Measurements from ENCODE around the gene RCBTB1.
"Not testable (repeated sequence)": the region's sequence is repeated elsewhere in the genome, so short reads cannot be mapped to it uniquely, and the experiment has no call there.

RCBTB1 gene

DNA sequence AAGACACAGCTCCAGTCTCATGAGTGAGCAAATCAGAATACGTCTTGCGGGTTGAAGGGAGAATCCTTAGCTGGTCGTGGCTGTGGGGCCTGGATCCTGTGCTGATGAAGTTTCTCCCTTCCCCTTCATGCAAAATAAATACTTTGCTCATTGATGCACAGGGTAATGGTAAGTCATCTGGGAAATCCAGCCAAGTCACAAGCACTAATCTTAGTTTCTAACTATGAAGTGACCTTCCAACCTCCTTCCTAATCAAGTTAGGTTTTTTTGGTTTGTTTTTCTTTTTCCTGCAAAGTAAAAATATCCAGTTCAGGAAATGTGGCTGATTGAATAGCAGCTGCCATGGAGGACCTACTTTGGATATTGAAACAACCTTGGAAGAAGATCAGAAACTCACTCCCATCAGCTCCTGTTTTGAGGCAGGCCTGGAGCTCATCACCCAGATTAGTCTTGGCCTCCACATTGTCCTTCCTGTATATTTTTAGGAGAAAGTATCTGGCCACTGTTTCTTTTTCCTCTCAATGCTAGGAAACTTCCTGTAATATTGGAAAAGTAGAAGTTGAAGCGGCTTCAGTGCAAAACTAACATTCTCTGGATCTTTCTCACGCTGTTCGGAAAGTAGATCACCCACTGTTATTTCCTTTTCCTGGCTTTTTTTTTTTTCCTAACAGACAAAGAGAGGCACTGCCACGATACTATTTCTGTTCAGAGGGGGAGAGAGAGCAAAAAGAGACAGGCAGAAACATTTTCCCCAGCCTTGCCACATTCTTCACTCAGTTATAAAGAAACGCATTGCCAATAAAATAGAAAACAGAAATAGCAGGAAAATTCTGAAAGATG lies 30.7 kb upstream of the RCBTB1 start:
- H3K36me3 Mint-ChIP-seq (ENCODE audit: low read depth) = no peaks in the 10 kb centered on the region
- H3K4me3 Mint-ChIP-seq = no peak overlapping the region
- H3K9me3 Mint-ChIP-seq = no peaks in the 10 kb centered on the region
- no peak overlapping the region for H3K27ac Mint-ChIP-seq
- peaks cover 3% of the 10 kb centered on the region for H3K4me1 Mint-ChIP-seq (ENCODE audit: low read depth)
- no peaks in the 10 kb centered on the region for H3K27me3 Mint-ChIP-seq (ENCODE audit: low read depth)

DNA sequence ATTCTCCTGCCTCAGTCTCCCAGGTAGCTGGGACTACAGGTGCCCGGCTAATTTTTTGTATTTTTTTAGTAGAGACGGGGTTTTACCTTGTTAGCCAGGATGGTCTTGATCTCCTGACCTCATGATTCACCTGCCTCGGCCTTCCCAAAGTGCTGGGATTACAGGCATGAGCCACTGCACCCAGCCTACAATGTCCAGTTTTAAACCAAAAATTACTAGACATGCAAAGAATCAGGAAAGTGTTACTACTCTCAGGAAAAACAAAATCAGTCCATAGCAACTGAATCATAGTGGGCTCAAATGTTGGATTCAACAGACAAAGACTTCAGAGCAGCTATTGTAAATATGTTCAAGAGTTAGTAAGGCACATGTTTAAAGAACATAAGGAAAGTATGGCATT lies 26.7 kb upstream of the RCBTB1 start:
- not testable (repeated sequence) for H3K4me3 Mint-ChIP-seq; H3K9me3 Mint-ChIP-seq; H3K36me3 Mint-ChIP-seq (ENCODE audit: low read depth); H3K27ac Mint-ChIP-seq; H3K27me3 Mint-ChIP-seq (ENCODE audit: low read depth); H3K4me1 Mint-ChIP-seq (ENCODE audit: low read depth)

GRCh38 chr13:49610176-49610575 lies 24.8 kb upstream of the RCBTB1 start:
- H3K4me3 Mint-ChIP-seq = no peak overlapping the region
- H3K9me3 Mint-ChIP-seq = no peaks in the 10 kb centered on the region
- H3K36me3 Mint-ChIP-seq (ENCODE audit: low read depth) = no peaks in the 10 kb centered on the region
- peaks cover 5% of the 10 kb centered on the region for H3K4me1 Mint-ChIP-seq (ENCODE audit: low read depth)
- no peak overlapping the region for H3K27ac Mint-ChIP-seq
- H3K27me3 Mint-ChIP-seq (ENCODE audit: low read depth) = no peaks in the 10 kb centered on the region

DNA sequence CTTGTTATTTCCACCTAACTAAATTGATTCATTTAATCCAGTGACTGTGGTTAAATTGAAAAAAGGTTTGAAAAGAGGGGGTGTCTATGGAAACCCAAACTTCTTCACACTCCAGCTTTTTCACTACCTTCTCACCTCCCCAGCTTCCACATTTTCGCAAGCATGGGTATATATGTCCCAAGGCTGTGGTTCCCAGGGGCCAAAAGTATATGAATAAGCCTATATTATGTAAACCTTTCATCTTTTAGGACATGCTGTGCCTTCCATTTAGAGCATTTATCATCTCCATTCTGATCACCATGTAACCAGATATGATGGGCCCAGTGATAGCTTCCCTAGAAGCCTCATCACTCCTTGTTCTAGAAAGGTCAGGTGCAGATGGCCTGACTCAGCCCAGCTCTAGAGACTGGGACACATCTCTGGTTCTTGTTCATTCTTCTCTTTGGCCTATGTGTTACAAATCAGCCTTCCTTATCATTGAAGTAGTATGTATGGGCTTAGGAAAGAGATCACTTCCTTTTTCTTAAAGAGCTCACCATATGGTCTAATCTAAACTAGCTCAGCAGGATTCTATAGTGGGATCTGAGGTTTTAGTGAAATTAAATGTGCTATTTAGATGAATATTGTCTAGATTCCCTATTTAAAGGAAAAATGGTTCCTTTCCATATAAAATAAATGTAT lies 23.4 kb upstream of the RCBTB1 start:
- Mint-ChIP-seq H3K9me3 (no peaks in the 10 kb centered on the region), H3K4me3 (no peak overlapping the region), H3K4me1 (ENCODE audit: low read depth) (peaks cover 7% of the 10 kb centered on the region), H3K36me3 (ENCODE audit: low read depth) (no peaks in the 10 kb centered on the region), H3K27ac (no peak overlapping the region), H3K27me3 (ENCODE audit: low read depth) (no peaks in the 10 kb centered on the region)

- Mint-ChIP-seq H3K4me3 (no peak overlapping the region), H3K36me3 (ENCODE audit: low read depth) (no peaks in the 10 kb centered on the region), H3K27ac (no peak overlapping the region), H3K27me3 (ENCODE audit: low read depth) (no peaks in the 10 kb centered on the region), H3K4me1 (ENCODE audit: low read depth) (peaks cover 7% of the 10 kb centered on the region), H3K9me3 (no peaks in the 10 kb centered on the region)
Observed at GRCh38 chr13:49607761-49608160, 22.4 kb upstream of the RCBTB1 start.

- Mint-ChIP-seq H3K27me3 (ENCODE audit: low read depth) (no peaks in the 10 kb centered on the region), H3K4me1 (ENCODE audit: low read depth) (peaks cover 7% of the 10 kb centered on the region), H3K27ac (peak overlapping the region; percentile 74), H3K36me3 (ENCODE audit: low read depth) (no peaks in the 10 kb centered on the region), H3K4me3 (peak overlapping the region; percentile 82), H3K9me3 (no peaks in the 10 kb centered on the region)
Observed at GRCh38 chr13:49606747-49607648, 21.6 kb upstream of the RCBTB1 start.

DNA sequence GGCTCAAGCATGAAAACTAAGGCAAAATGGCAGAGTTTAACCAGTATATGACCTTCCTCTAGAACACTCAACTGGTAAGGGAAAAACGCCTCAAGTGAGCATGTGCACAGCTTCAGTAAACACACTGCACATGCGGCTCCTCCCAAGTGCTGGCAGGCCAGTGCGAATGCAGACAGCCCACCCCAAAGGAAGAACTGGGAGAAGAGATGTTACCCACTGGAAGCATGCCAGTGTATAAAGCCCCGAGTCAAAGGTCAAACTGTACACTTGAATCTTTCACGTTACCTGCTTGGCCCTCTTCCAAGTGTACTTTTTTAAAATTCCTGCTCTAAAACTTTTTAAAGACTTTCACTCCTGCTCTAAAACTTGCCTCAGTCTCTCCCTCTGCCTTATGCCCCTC lies 19.2 kb upstream of the RCBTB1 start:
- Mint-ChIP-seq H3K36me3 (ENCODE audit: low read depth) (no peaks in the 10 kb centered on the region), H3K4me3 (no peak overlapping the region), H3K9me3 (no peaks in the 10 kb centered on the region), H3K27ac (peak overlapping the region; percentile 19), H3K27me3 (ENCODE audit: low read depth) (no peaks in the 10 kb centered on the region), H3K4me1 (ENCODE audit: low read depth) (peaks cover 7% of the 10 kb centered on the region)

DNA sequence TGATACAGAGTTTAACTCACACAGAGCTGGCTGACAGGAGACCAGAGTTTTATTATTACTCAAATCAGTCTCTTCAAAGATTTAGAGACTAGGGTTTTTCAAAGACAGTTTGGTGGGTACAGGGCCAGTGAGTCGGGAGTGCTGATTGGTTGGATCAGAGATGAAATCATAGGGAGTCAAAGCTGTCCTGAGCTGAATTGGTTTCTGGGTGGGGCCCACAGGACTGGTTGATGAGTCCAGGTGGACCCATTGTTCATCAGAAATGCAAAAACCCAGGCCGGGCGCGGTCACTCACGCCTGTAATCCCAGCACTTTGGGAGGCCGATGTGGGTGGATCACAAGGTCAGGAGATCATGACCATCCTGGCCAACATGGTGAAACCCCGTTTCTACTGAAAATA lies 17.3 kb upstream of the RCBTB1 start:
- H3K4me3 Mint-ChIP-seq; H3K9me3 Mint-ChIP-seq; H3K27ac Mint-ChIP-seq; H3K27me3 Mint-ChIP-seq (ENCODE audit: low read depth); H3K4me1 Mint-ChIP-seq (ENCODE audit: low read depth); H3K36me3 Mint-ChIP-seq (ENCODE audit: low read depth): not testable (repeated sequence)

- no peaks in the 10 kb centered on the region for H3K9me3 Mint-ChIP-seq
- no peak overlapping the region for H3K27ac Mint-ChIP-seq
- peaks cover 3% of the 10 kb centered on the region for H3K4me1 Mint-ChIP-seq (ENCODE audit: low read depth)
- no peak overlapping the region for H3K4me3 Mint-ChIP-seq
- no peaks in the 10 kb centered on the region for H3K27me3 Mint-ChIP-seq (ENCODE audit: low read depth)
- H3K36me3 Mint-ChIP-seq (ENCODE audit: low read depth) = no peaks in the 10 kb centered on the region
Observed at GRCh38 chr13:49602005-49602404, 16.6 kb upstream of the RCBTB1 start.

DNA sequence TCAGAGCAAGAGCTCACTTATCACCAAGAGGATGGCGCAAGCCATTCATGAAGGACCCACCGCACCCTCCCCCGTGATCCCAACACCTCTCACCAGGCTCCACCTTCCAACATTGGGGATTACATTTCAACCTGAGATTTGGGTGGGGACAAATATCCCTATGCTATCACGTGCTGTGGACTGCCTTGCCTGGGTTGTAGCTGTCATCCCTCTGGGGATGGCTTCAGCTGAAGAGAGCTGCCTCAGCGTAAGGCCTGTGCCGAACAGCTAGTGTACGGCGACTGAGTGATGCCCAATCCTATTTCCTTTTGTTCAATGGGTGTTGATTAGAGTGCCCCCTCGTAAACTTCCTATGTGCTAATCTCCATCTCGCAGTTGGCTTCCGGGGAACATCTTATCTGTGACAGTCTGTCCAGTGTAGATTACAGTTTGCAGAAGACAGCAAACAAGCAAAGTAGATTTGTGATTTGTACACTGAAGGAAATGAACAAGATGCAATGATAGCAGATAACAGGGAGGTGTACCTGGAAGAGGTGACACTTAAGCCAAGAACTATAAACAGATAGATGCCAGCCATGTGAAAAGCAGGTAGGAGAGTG lies 11.8 kb upstream of the RCBTB1 start:
- no peaks in the 10 kb centered on the region for H3K4me1 Mint-ChIP-seq (ENCODE audit: low read depth)
- H3K27ac Mint-ChIP-seq = no peak overlapping the region
- no peaks in the 10 kb centered on the region for H3K9me3 Mint-ChIP-seq
- H3K27me3 Mint-ChIP-seq (ENCODE audit: low read depth) = no peaks in the 10 kb centered on the region
- H3K4me3 Mint-ChIP-seq = no peak overlapping the region
- H3K36me3 Mint-ChIP-seq (ENCODE audit: low read depth) = no peaks in the 10 kb centered on the region

DNA sequence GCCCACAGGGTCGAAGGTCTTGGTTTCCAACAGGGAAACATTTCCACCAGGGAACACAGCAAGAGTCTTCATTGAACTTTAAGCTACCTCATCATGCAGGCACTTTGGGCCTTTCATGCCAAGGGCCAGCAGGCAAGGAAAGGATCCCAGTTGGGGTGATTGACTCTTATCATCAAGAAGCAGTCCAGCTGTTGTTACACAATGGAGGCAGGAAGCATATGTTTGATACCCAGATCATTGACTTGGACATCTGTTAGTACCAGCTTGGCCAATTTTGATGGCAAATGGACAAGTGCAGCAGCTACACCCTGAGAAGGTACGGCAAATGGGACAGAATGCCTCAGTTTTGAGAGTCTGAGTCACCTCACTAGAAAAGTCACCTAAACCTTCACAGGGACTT lies 10.9 kb upstream of the RCBTB1 start:
- Mint-ChIP-seq H3K9me3 (no peaks in the 10 kb centered on the region), H3K36me3 (ENCODE audit: low read depth) (no peaks in the 10 kb centered on the region), H3K4me1 (ENCODE audit: low read depth) (no peaks in the 10 kb centered on the region), H3K27me3 (ENCODE audit: low read depth) (no peaks in the 10 kb centered on the region), H3K27ac (no peak overlapping the region), H3K4me3 (no peak overlapping the region)

DNA sequence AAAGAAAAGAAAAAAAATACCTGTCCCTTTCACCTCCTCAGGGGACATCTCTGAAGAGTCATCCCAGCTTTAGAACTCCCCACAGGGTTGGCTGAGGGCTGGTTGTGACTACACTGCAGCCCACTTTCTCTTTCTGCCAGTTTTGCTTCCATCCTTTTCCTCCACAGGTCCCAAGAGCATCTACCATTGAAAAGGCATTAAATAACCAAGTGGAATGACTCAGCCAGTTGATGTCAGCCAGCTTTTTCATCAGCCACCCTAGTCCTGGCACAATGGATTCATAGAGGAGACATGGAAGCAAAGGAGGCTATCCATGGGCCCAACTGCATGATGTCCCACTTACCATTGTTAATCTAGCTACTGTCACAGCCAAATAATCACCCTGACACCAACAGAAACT lies 9.2 kb upstream of the RCBTB1 start:
- Mint-ChIP-seq H3K27me3 (ENCODE audit: low read depth) (no peaks in the 10 kb centered on the region), H3K4me3 (no peak overlapping the region), H3K27ac (no peak overlapping the region), H3K36me3 (ENCODE audit: low read depth) (no peaks in the 10 kb centered on the region), H3K9me3 (no peaks in the 10 kb centered on the region), H3K4me1 (ENCODE audit: low read depth) (no peaks in the 10 kb centered on the region)

DNA sequence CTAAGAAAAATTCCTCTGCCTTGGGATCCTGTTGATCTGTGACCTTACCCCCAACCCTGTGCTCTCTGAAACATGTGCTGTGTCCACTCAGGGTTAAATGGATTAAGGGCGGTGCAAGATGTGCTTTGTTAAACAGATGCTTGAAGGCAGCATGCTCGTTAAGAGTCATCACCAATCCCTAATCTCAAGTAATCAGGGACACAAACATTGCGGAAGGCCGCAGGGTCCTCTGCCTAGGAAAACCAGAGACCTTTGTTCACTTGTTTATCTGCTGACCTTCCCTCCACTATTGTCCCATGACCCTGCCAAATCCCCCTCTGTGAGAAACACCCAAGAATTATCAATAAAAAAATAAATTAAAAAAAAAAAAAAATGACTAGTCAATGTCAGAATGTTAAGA lies 8.5 kb upstream of the RCBTB1 start:
- H3K4me1 Mint-ChIP-seq (ENCODE audit: low read depth); H3K4me3 Mint-ChIP-seq; H3K27ac Mint-ChIP-seq; H3K36me3 Mint-ChIP-seq (ENCODE audit: low read depth); H3K9me3 Mint-ChIP-seq; H3K27me3 Mint-ChIP-seq (ENCODE audit: low read depth): not testable (repeated sequence)

GRCh38 chr13:49590714-49591113 lies 5.4 kb upstream of the RCBTB1 start:
- not testable (repeated sequence) for H3K36me3 Mint-ChIP-seq (ENCODE audit: low read depth); H3K9me3 Mint-ChIP-seq

More at GRCh38 chr13:49590714-49591113, 5.4 kb upstream of the RCBTB1 start:
- not testable (repeated sequence) for H3K4me3 Mint-ChIP-seq; H3K27me3 Mint-ChIP-seq (ENCODE audit: low read depth); H3K4me1 Mint-ChIP-seq (ENCODE audit: low read depth); H3K27ac Mint-ChIP-seq
